GM12872 (cell line): ENCODE measurements around the gene PSMG3.

Source experiments
- CTCF ChIP-seq: IDR thresholded peaks from 3 replicates; pipeline ENCODE4 v1.5.1; 2011; ENCODE audit warnings: low read depth, mild to moderate bottlenecking, low read length, moderate library complexity; ENCODE audit not compliant: insufficient read depth

The PSMG3 gene, protein sequence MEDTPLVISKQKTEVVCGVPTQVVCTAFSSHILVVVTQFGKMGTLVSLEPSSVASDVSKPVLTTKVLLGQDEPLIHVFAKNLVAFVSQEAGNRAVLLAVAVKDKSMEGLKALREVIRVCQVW

GRCh38 chr7:1569833-1570632, at the start of gene PSMG3:
PSMG3 (minus strand) TSS chr7:1570032; CDS start chr7:1569339, 693 bp downstream.
- TF ChIP-seq CTCF = peak; percentile 39; the same call in 2 of the 3 replicates

- no peak for TF ChIP-seq CTCF
Measured at GRCh38 chr7:1618475-1618874, 48.6 kb upstream of the PSMG3 start.

DNA sequence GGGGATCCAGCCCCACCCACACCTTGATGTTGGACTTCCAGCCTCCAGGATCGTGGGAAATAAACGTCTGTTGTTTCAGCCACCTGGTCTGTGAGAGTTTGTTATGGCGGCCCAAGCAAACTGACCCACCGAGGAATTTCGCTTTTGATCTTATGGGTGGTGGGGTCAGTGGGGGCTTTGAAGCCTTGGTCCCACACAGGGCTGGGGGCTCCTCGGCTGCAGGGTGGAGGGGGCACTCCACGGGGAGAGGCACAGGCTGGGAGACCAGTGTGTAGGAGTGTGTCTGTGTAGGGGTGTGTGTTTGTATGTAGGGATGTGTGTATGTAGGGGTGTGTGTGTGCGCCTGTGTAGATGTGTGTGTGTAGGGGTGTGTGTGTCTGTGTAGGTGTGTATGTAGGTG, 48.1 kb upstream of the PSMG3 start:
- TF ChIP-seq CTCF = no peak

- no peak for TF ChIP-seq CTCF
Measured at GRCh38 chr7:1616741-1617140, 46.9 kb upstream of the PSMG3 start.

- TF ChIP-seq CTCF = no peak
Measured at GRCh38 chr7:1611708-1612241, 41.9 kb upstream of the PSMG3 start.

DNA sequence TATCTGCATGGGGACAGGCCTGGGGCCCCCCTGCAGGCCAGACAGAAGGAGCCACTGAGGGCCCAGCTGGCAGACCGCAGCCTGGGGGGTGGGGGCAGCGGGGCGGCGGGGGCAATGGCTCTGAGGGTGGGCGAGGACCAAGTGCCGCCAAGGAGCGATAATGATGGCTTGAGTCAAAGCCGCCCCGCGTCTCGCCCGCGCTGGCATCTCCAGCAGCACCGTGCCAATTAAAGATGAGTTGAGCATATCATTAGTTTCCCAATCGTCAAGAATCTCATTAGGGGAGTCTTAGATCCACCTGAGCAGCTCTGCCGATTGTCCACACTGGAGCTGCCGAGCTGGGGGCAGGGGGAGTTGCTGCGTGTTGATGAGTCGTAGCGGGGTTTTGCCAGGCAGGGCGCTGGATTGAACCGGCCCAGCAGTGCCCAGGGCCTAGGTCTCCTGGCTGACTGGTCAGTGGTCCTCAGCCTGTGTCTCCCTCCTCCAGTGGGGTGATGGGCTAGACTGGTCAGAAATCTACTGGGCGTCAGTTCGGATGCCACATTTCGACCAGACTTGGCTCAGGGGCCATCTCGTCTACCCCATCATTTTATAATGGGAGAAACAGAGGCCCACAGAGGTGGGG, 41.0 kb upstream of the PSMG3 start:
- no peak for TF ChIP-seq CTCF

DNA sequence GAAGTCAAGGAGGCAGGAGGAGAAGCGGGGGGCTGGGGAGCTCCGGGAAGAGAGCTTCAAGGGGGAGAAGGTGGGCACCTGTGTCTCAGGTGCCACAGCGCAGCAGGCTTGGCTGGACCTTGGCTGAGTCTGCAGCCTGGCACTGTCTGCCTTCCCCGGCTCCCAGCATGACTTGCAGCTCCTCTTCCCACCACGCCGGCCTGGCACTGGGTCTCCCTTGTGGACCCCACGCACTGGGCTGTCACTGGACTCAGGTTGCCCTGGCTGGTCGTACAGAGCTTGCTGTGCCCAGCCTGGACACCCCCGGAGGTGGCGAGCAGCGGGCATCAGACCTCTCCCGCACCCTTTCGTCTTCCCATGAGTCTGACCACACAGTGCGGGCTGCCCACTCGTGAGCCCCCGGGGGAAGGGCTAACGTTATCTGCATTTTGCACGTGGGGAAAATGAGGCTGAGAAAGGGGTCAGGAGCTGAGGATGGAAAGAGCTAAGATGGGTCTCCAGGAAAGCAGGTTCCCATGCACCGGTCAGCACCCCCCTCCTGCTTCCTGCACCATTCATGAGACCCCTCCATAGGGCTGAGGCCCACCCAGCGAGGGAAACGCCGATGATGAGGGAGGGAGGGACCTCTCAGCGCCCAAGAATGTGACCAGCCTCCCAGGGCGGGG, 40.3 kb upstream of the PSMG3 start:
- no peak for TF ChIP-seq CTCF
